ENCODE results near the gene XYLT1. TPM values are rescaled to one million over a fixed set of nuclear protein-coding genes. Genes with fewer than 3 reads are reported as not detected.
A peak's percentile ranks its signal among the peaks of the same experiment; 100 is the strongest.

The XYLT1 gene
- total RNA-seq, 1 donor from 2014 or later = under 0.01 TPM

- no peak for TF ChIP-seq CTCF (IDR thresholded peaks at IDR 0.05; ENCODE audit: insufficient read depth, low read length, severe bottlenecking)
- no peak overlapping the region for H3K4me3 ChIP-seq (ENCODE audit: low read depth, low read length)
- H3K27me3 ChIP-seq (ENCODE audit: control insufficient read depth, insufficient read depth, low read length) = no peaks in the 10 kb centered on the region
- H3K36me3 ChIP-seq (ENCODE audit: control insufficient read depth, insufficient read depth, low read length) = no peaks in the 10 kb centered on the region
- no peak for FAIRE-seq
- no peak for DNase-seq (ENCODE audit: low read depth)
These were observed 156.8 kb downstream of the XYLT1 start for GRCh38 chr16:17313793-17314547.

GRCh38 chr16:17313085-17313611, 157.6 kb downstream of the XYLT1 start:
- no peaks in the 10 kb centered on the region for H3K27me3 ChIP-seq (ENCODE audit: control insufficient read depth, insufficient read depth, low read length)
- FAIRE-seq = no peak
- TF ChIP-seq CTCF (IDR thresholded peaks at IDR 0.05; ENCODE audit: insufficient read depth, low read length, severe bottlenecking) = no peak
- no peak overlapping the region for H3K4me3 ChIP-seq (ENCODE audit: low read depth, low read length)
- no peak for DNase-seq (ENCODE audit: low read depth)
- no peaks in the 10 kb centered on the region for H3K36me3 ChIP-seq (ENCODE audit: control insufficient read depth, insufficient read depth, low read length)

- DNase-seq (ENCODE audit: low read depth) (peak; percentile 28), FAIRE-seq (no peak)
- H3K4me3 ChIP-seq (ENCODE audit: low read depth, low read length) = no peak overlapping the region
- no peaks in the 10 kb centered on the region for H3K36me3 ChIP-seq (ENCODE audit: control insufficient read depth, insufficient read depth, low read length)
- TF ChIP-seq CTCF (IDR thresholded peaks at IDR 0.05; ENCODE audit: insufficient read depth, low read length, severe bottlenecking) = no peak
- no peaks in the 10 kb centered on the region for H3K27me3 ChIP-seq (ENCODE audit: control insufficient read depth, insufficient read depth, low read length)
These were observed 158.6 kb downstream of the XYLT1 start for GRCh38 chr16:17312094-17312710.

- FAIRE-seq (no peak), DNase-seq (ENCODE audit: low read depth) (no peak)
- Histone ChIP-seq H3K4me3 (ENCODE audit: low read depth, low read length) (no peak overlapping the region), H3K27me3 (ENCODE audit: control insufficient read depth, insufficient read depth, low read length) (no peaks in the 10 kb centered on the region), H3K36me3 (ENCODE audit: control insufficient read depth, insufficient read depth, low read length) (no peaks in the 10 kb centered on the region)
- no peak for TF ChIP-seq CTCF (IDR thresholded peaks at IDR 0.05; ENCODE audit: insufficient read depth, low read length, severe bottlenecking)
These were observed 159.2 kb downstream of the XYLT1 start for GRCh38 chr16:17311333-17312093.

GRCh38 chr16:17309510-17309909, 161.2 kb downstream of the XYLT1 start:
- no peak for FAIRE-seq

More at GRCh38 chr16:17309510-17309909, 161.2 kb downstream of the XYLT1 start:
- H3K36me3 ChIP-seq (ENCODE audit: control insufficient read depth, insufficient read depth, low read length) = no peaks in the 10 kb centered on the region
- H3K4me3 ChIP-seq (ENCODE audit: low read depth, low read length) = no peak overlapping the region
- DNase-seq (ENCODE audit: low read depth) = no peak
- H3K27me3 ChIP-seq (ENCODE audit: control insufficient read depth, insufficient read depth, low read length) = no peaks in the 10 kb centered on the region
- no peak for TF ChIP-seq CTCF (IDR thresholded peaks at IDR 0.05; ENCODE audit: insufficient read depth, low read length, severe bottlenecking)

Measured in bronchial epithelial cell (primary cell).